Measurements from ENCODE around the gene F13B.
"Not testable (repeated sequence)": the region's sequence is repeated elsewhere in the genome, so short reads cannot be mapped to it uniquely, and the experiment has no call there.

The F13B gene

DNA sequence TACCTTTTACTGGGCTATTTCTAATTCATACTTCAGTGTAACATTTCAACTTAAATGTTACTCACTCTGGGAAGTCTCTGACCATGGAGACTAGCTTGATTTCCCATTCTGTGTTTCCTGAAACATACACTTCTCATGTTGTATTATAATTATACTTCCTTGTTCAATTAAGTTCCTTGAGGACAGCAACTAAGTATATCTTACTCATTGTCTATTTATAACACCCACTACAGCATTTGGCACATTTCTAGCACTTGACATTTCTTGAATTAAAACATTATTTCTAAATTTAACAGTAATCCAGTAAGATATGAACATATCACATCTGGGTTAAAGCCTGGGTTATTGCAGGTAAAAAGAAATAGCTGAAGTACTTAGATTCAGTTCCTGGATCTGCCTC lies 32.4 kb upstream of the F13B start:
- Histone ChIP-seq H3K9ac (ENCODE audit: low read depth, low read length, poor library complexity, severe bottlenecking) (no peak overlapping the region), H3K4me1 (ENCODE audit: insufficient read depth, low read length, poor library complexity, severe bottlenecking) (no peaks in the 10 kb centered on the region), H3K27me3 (ENCODE audit: insufficient read depth, low read length, poor library complexity, severe bottlenecking) (no peaks in the 10 kb centered on the region), H3K36me3 (ENCODE audit: insufficient read depth, low read length) (peaks cover 28% of the 10 kb centered on the region), H2AFZ (ENCODE audit: low read length) (no peak overlapping the region), H3K4me3 (ENCODE audit: low read length, poor library complexity, severe bottlenecking) (no peak overlapping the region), H3K9me2 (replicated peaks; ENCODE audit: low read depth, low read length) (no peaks in the 10 kb centered on the region), H3K79me2 (ENCODE audit: insufficient read depth, low read length) (no peaks in the 10 kb centered on the region), H4K20me1 (ENCODE audit: insufficient read depth, low read length, poor library complexity, severe bottlenecking) (no peaks in the 10 kb centered on the region), H3K4me2 (ENCODE audit: low read depth, low read length, poor library complexity, severe bottlenecking) (no peak overlapping the region), H3K9me3 (ENCODE audit: insufficient read depth, low read depth, low read length) (no peaks in the 10 kb centered on the region), H3F3A (ENCODE audit: low read depth) (no peaks in the 10 kb centered on the region)
- TF ChIP-seq, protein P1, sequence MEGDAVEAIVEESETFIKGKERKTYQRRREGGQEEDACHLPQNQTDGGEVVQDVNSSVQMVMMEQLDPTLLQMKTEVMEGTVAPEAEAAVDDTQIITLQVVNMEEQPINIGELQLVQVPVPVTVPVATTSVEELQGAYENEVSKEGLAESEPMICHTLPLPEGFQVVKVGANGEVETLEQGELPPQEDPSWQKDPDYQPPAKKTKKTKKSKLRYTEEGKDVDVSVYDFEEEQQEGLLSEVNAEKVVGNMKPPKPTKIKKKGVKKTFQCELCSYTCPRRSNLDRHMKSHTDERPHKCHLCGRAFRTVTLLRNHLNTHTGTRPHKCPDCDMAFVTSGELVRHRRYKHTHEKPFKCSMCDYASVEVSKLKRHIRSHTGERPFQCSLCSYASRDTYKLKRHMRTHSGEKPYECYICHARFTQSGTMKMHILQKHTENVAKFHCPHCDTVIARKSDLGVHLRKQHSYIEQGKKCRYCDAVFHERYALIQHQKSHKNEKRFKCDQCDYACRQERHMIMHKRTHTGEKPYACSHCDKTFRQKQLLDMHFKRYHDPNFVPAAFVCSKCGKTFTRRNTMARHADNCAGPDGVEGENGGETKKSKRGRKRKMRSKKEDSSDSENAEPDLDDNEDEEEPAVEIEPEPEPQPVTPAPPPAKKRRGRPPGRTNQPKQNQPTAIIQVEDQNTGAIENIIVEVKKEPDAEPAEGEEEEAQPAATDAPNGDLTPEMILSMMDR (conservative IDR thresholded peaks at IDR 0.05; ENCODE audit: low read length), result no peak
- TF ChIP-seq EZH2phosphoT487 (IDR thresholded peaks at IDR 0.05; ENCODE audit: borderline replicate concordance), result no peak

GRCh38 chr1:197096971-197097370 lies 29.9 kb upstream of the F13B start:
- H3K9me2 ChIP-seq (replicated peaks; ENCODE audit: low read depth, low read length); H4K20me1 ChIP-seq (ENCODE audit: insufficient read depth, low read length, poor library complexity, severe bottlenecking); H3K4me3 ChIP-seq (ENCODE audit: low read length, poor library complexity, severe bottlenecking); H3K9ac ChIP-seq (ENCODE audit: low read depth, low read length, poor library complexity, severe bottlenecking); H3K4me2 ChIP-seq (ENCODE audit: low read depth, low read length, poor library complexity, severe bottlenecking); H3K9me3 ChIP-seq (ENCODE audit: insufficient read depth, low read depth, low read length); H3F3A ChIP-seq (ENCODE audit: low read depth); H3K4me1 ChIP-seq (ENCODE audit: insufficient read depth, low read length, poor library complexity, severe bottlenecking); H3K79me2 ChIP-seq (ENCODE audit: insufficient read depth, low read length); H2AFZ ChIP-seq (ENCODE audit: low read length); H3K27me3 ChIP-seq (ENCODE audit: insufficient read depth, low read length, poor library complexity, severe bottlenecking): not testable (repeated sequence)
- H3K36me3 ChIP-seq (ENCODE audit: insufficient read depth, low read length), result peaks cover 21% of the 10 kb centered on the region

DNA sequence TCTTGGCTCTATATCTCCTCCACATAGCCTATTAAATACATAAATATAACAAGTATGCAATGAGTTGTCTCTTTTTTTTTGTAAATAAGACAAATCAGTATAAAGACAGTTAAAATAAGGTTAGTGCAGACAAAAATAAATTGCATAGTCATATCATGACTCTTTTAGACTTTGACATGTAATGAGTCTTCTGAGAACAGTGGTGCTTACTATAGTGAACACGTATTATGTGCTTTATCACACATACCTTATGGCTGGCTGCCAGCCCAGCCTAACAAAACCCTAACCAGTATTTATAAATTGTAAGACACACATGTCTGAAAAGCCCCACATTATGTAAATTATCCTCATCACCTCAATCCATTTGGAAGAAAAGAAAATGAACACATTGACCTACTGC lies 29.1 kb upstream of the F13B start:
- Histone ChIP-seq H2AFZ (ENCODE audit: low read length) (no peak overlapping the region), H3K79me2 (ENCODE audit: insufficient read depth, low read length) (no peaks in the 10 kb centered on the region), H3K4me1 (ENCODE audit: insufficient read depth, low read length, poor library complexity, severe bottlenecking) (no peaks in the 10 kb centered on the region), H3K4me3 (ENCODE audit: low read length, poor library complexity, severe bottlenecking) (no peak overlapping the region), H3K9ac (ENCODE audit: low read depth, low read length, poor library complexity, severe bottlenecking) (no peak overlapping the region), H3K9me2 (replicated peaks; ENCODE audit: low read depth, low read length) (no peaks in the 10 kb centered on the region), H3F3A (ENCODE audit: low read depth) (no peaks in the 10 kb centered on the region), H3K36me3 (ENCODE audit: insufficient read depth, low read length) (peaks cover 24% of the 10 kb centered on the region), H4K20me1 (ENCODE audit: insufficient read depth, low read length, poor library complexity, severe bottlenecking) (no peaks in the 10 kb centered on the region), H3K4me2 (ENCODE audit: low read depth, low read length, poor library complexity, severe bottlenecking) (no peak overlapping the region), H3K27me3 (ENCODE audit: insufficient read depth, low read length, poor library complexity, severe bottlenecking) (no peaks in the 10 kb centered on the region), H3K9me3 (ENCODE audit: insufficient read depth, low read depth, low read length) (no peaks in the 10 kb centered on the region)
- no peak for TF ChIP-seq EZH2phosphoT487 (IDR thresholded peaks at IDR 0.05; ENCODE audit: borderline replicate concordance)
- TF ChIP-seq, protein P1 (conservative IDR thresholded peaks at IDR 0.05; ENCODE audit: low read length), result no peak

DNA sequence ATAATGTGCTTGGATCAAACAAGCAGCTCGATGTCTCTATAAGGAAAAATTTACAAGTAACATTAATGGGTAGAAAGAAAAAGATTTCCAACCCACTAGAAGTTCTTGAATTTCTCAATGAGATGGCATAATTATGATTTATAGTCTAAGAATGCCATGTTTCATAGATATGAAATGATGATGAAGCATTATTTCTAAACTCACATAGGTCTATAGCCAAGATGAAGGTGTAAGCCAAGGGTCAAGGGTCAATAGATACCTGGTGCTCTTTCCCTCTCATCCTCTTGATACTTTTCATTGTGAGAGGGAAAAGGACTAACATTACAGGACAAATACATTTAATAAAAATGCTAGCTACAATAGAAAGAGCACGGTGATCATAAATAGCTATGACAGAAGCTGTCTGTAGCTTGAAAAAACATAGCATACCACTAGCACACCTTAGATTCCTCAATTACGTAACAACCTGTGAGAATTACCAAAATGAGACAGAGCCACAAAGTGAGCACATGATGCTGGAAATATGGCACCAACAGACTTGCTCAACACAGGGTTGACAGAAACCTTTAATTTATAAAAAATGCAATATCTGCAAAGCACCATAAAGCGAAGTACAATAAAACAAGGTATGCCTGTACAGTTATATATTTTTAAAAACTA lies 26.3 kb upstream of the F13B start:
- no peak overlapping the region for H3K4me2 ChIP-seq (ENCODE audit: low read depth, low read length, poor library complexity, severe bottlenecking)

More for the DNA sequence above, 26.3 kb upstream of the F13B start:
- Histone ChIP-seq H4K20me1 (ENCODE audit: insufficient read depth, low read length, poor library complexity, severe bottlenecking) (no peaks in the 10 kb centered on the region), H3K27me3 (ENCODE audit: insufficient read depth, low read length, poor library complexity, severe bottlenecking) (no peaks in the 10 kb centered on the region), H3K79me2 (ENCODE audit: insufficient read depth, low read length) (no peaks in the 10 kb centered on the region), H3F3A (ENCODE audit: low read depth) (no peaks in the 10 kb centered on the region), H3K4me3 (ENCODE audit: low read length, poor library complexity, severe bottlenecking) (no peak overlapping the region), H3K9ac (ENCODE audit: low read depth, low read length, poor library complexity, severe bottlenecking) (no peak overlapping the region), H3K4me1 (ENCODE audit: insufficient read depth, low read length, poor library complexity, severe bottlenecking) (no peaks in the 10 kb centered on the region), H2AFZ (ENCODE audit: low read length) (no peak overlapping the region), H3K36me3 (ENCODE audit: insufficient read depth, low read length) (peaks cover 46% of the 10 kb centered on the region), H3K9me3 (ENCODE audit: insufficient read depth, low read depth, low read length) (no peaks in the 10 kb centered on the region), H3K9me2 (replicated peaks; ENCODE audit: low read depth, low read length) (no peaks in the 10 kb centered on the region)
- TF ChIP-seq, protein P1 (conservative IDR thresholded peaks at IDR 0.05; ENCODE audit: low read length), result no peak
- no peak for TF ChIP-seq EZH2phosphoT487 (IDR thresholded peaks at IDR 0.05; ENCODE audit: borderline replicate concordance)
